Head of caudate nucleus (tissue), 42 donors: Measurements from ENCODE around the gene EXD3.
A peak's percentile ranks its signal among the peaks of the same experiment; 100 is the strongest.
"Not testable (repeated sequence)": the region's sequence is repeated elsewhere in the genome, so short reads cannot be mapped to it uniquely, and the experiment has no call there.

Experiments
- DNase-seq, 42 donors: peaks; one replicate each; pipeline versions ENCODE4 v3.0.0 to v3.0.0-alpha.2; 2020 to 2021; ENCODE audit warnings: mixed read lengths in 7 of 42
- intact Hi-C: fragments of 100-400 bp; cut with DNase I; formaldehyde crosslinking; loops from one replicate; pipeline ENCODE4 v1.15.0; 2022

EXD3 gene

GRCh38 chr9:137339908-137340462, 83.0 kb downstream of the EXD3 start:
- DNase-seq, intact Hi-C loops: not testable (repeated sequence)

- intact Hi-C loops, result no loop called here
- DNase-seq, result peak in 2 of 42 donors; percentile 7 to 23
Observed at GRCh38 chr9:137339045-137339907, 83.7 kb downstream of the EXD3 start.

GRCh38 chr9:137336735-137337134, 86.2 kb downstream of the EXD3 start:
- no peak for DNase-seq
- intact Hi-C loops, result no loop called here

GRCh38 chr9:137333016-137333671, 89.8 kb downstream of the EXD3 start:
- peak in 2 of 42 donors; percentile 18 to 25 for DNase-seq
- intact Hi-C loops, result no loop called here

- intact Hi-C loops, result no loop called here
- no peak for DNase-seq
Observed at GRCh38 chr9:137331929-137332328, 91.0 kb downstream of the EXD3 start.

- DNase-seq, result no peak
- intact Hi-C loops, result no loop called here
Observed at GRCh38 chr9:137330689-137331088, 92.3 kb downstream of the EXD3 start.

GRCh38 chr9:137329590-137329989, 93.4 kb downstream of the EXD3 start:
- intact Hi-C loops, DNase-seq: not testable (repeated sequence)

GRCh38 chr9:137327641-137328550, 95.1 kb downstream of the EXD3 start:
- intact Hi-C loops, result not testable (repeated sequence)

GRCh38 chr9:137326445-137327065, 96.4 kb downstream of the EXD3 start:
- intact Hi-C loops, result no loop called here
- DNase-seq, result no peak

More at GRCh38 chr9:137327641-137328550, 95.1 kb downstream of the EXD3 start:
- DNase-seq, result not testable (repeated sequence)

- intact Hi-C loops, result no loop called here
- peak in 2 of 42 donors; percentile 2 to 26 for DNase-seq
Observed at GRCh38 chr9:137325799-137326198, 97.2 kb downstream of the EXD3 start.

- intact Hi-C loops, result no loop called here
Observed at GRCh38 chr9:137325124-137325523, 97.8 kb downstream of the EXD3 start.

GRCh38 chr9:137323531-137324331, 99.2 kb downstream of the EXD3 start:
- intact Hi-C loops, result no loop called here
- DNase-seq, result peak in 2 of 42 donors; percentile 15 to 25

More at GRCh38 chr9:137325124-137325523, 97.8 kb downstream of the EXD3 start:
- peak in 1 of 42 donors; percentile 23 for DNase-seq

- peak in 1 of 42 donors; percentile 4 for DNase-seq
- intact Hi-C loops, result no loop called here
Observed at GRCh38 chr9:137321726-137322361, 101.1 kb downstream of the EXD3 start.

- peak in 4 of 42 donors; percentile 3 to 36 (median 22) for DNase-seq
- intact Hi-C loops, result no loop called here
Observed at GRCh38 chr9:137320555-137321384, 102.2 kb downstream of the EXD3 start.

GRCh38 chr9:137319739-137320551, 103.0 kb downstream of the EXD3 start:
- intact Hi-C loops, result no loop called here
- DNase-seq, result peak in 4 of 42 donors; percentile 2 to 31 (median 25)
